HUES6 (cell line): ENCODE data around the gene STK25.

Source experiments
- H3K27ac ChIP-seq: 2 replicates; pipeline ENCODE4 v1.7.0; 2013; ENCODE audit warnings: low read depth, mild to moderate bottlenecking, low read length, inconsistent platforms
- H3K27me3 ChIP-seq: 2 replicates; pipeline ENCODE4 v1.6.1; 2013; ENCODE audit warnings: low read length; ENCODE audit not compliant: control insufficient read depth, insufficient read depth
- H3K36me3 ChIP-seq: 2 replicates; pipeline ENCODE4 v1.6.1; 2013; ENCODE audit warnings: low read length; ENCODE audit not compliant: control insufficient read depth, insufficient read depth
- H3K4me1 ChIP-seq: 2 replicates; pipeline ENCODE4 v1.6.1; 2013; ENCODE audit warnings: low read length; ENCODE audit not compliant: control insufficient read depth, insufficient read depth
- H3K4me3 ChIP-seq: 2 replicates; pipeline ENCODE4 v1.5.1; 2013; ENCODE audit warnings: low read depth, low read length
- H3K9ac ChIP-seq: one replicate; pipeline ENCODE4 v1.6.1; 2013; ENCODE audit warnings: mild to moderate bottlenecking, low read length
- H3K9me3 ChIP-seq: 2 replicates; pipeline ENCODE4 v1.6.1; 2013; ENCODE audit warnings: low read depth, low read length; ENCODE audit not compliant: control insufficient read depth, insufficient read depth

STK25 gene

GRCh38 chr2:241522477-241522876 lies 14.1 kb upstream of the STK25 start:
- Histone ChIP-seq H3K9ac (no peak overlapping the region), H3K4me1 (no peaks in the 10 kb centered on the region), H3K27ac (no peak overlapping the region), H3K9me3 (peaks cover 16% of the 10 kb centered on the region; the same call in 1 of the 2 replicates), H3K4me3 (no peak overlapping the region), H3K27me3 (no peaks in the 10 kb centered on the region), H3K36me3 (no peaks in the 10 kb centered on the region)

GRCh38 chr2:241519669-241520068 lies 11.3 kb upstream of the STK25 start:
- H3K27ac ChIP-seq = no peak overlapping the region
- no peaks in the 10 kb centered on the region for H3K27me3 ChIP-seq
- H3K9ac ChIP-seq = no peak overlapping the region
- peaks cover 4% of the 10 kb centered on the region; the same call in 1 of the 2 replicates for H3K9me3 ChIP-seq
- no peaks in the 10 kb centered on the region for H3K4me1 ChIP-seq
- H3K4me3 ChIP-seq = no peak overlapping the region
- H3K36me3 ChIP-seq = no peaks in the 10 kb centered on the region

GRCh38 chr2:241517297-241517696 lies 8.9 kb upstream of the STK25 start:
- Histone ChIP-seq H3K9ac (no peak overlapping the region), H3K27me3 (no peaks in the 10 kb centered on the region), H3K4me1 (no peaks in the 10 kb centered on the region), H3K9me3 (no peaks in the 10 kb centered on the region), H3K4me3 (no peak overlapping the region), H3K36me3 (no peaks in the 10 kb centered on the region), H3K27ac (no peak overlapping the region)

- H3K4me1 ChIP-seq = no peaks in the 10 kb centered on the region
- H3K27me3 ChIP-seq = no peaks in the 10 kb centered on the region
- H3K36me3 ChIP-seq = peaks cover 5% of the 10 kb centered on the region
- H3K9ac ChIP-seq = no peak overlapping the region
- H3K27ac ChIP-seq = no peak overlapping the region
- no peaks in the 10 kb centered on the region for H3K9me3 ChIP-seq
- H3K4me3 ChIP-seq = no peak overlapping the region
Observed at GRCh38 chr2:241516520-241516965, 8.2 kb upstream of the STK25 start.

- Histone ChIP-seq H3K9ac (no peak overlapping the region), H3K4me1 (no peaks in the 10 kb centered on the region), H3K27me3 (no peaks in the 10 kb centered on the region), H3K9me3 (no peaks in the 10 kb centered on the region), H3K36me3 (peaks cover 6% of the 10 kb centered on the region), H3K4me3 (no peak overlapping the region), H3K27ac (no peak overlapping the region)
Observed at GRCh38 chr2:241514986-241515737, 6.8 kb upstream of the STK25 start.

GRCh38 chr2:241514553-241514952 lies 6.2 kb upstream of the STK25 start:
- Histone ChIP-seq H3K9me3 (no peaks in the 10 kb centered on the region), H3K27ac (no peak overlapping the region), H3K36me3 (peaks cover 6% of the 10 kb centered on the region), H3K4me1 (peaks cover 1% of the 10 kb centered on the region), H3K27me3 (peaks cover under 1% of the 10 kb centered on the region), H3K4me3 (no peak overlapping the region), H3K9ac (no peak overlapping the region)

GRCh38 chr2:241511091-241511741 lies 2.8 kb upstream of the STK25 start:
- H3K9ac ChIP-seq = no peak overlapping the region
- H3K27ac ChIP-seq = no peak overlapping the region
- H3K9me3 ChIP-seq = no peaks in the 10 kb centered on the region
- peaks cover 7% of the 10 kb centered on the region for H3K27me3 ChIP-seq
- peaks cover 9% of the 10 kb centered on the region for H3K4me1 ChIP-seq
- no peak overlapping the region for H3K4me3 ChIP-seq
- peaks cover 6% of the 10 kb centered on the region for H3K36me3 ChIP-seq

- Histone ChIP-seq H3K4me1 (peaks cover 21% of the 10 kb centered on the region), H3K9ac (peak overlapping the region; percentile 80), H3K27me3 (peaks cover 7% of the 10 kb centered on the region), H3K9me3 (no peaks in the 10 kb centered on the region), H3K4me3 (peak overlapping the region; percentile 97), H3K27ac (peak overlapping the region; percentile 64; the same call in 1 of the 2 replicates), H3K36me3 (peaks cover 13% of the 10 kb centered on the region)
Observed at GRCh38 chr2:241509155-241509784, 886 bp upstream of the STK25 start.

GRCh38 chr2:241507430-241508239 lies 749 bp downstream of the STK25 start:
- Histone ChIP-seq H3K4me1 (peaks cover 21% of the 10 kb centered on the region), H3K9me3 (no peaks in the 10 kb centered on the region), H3K36me3 (peaks cover 21% of the 10 kb centered on the region), H3K27me3 (peaks cover 7% of the 10 kb centered on the region), H3K27ac (peak overlapping the region; percentile 79; the same call in 1 of the 2 replicates), H3K9ac (peak overlapping the region; percentile 90), H3K4me3 (peak overlapping the region; percentile 97)

- Histone ChIP-seq H3K9me3 (no peaks in the 10 kb centered on the region), H3K27ac (no peak overlapping the region), H3K4me3 (peak overlapping the region; percentile 97), H3K36me3 (peaks cover 19% of the 10 kb centered on the region), H3K27me3 (peaks cover 7% of the 10 kb centered on the region), H3K9ac (peak overlapping the region; percentile 90), H3K4me1 (peaks cover 21% of the 10 kb centered on the region)
Observed at GRCh38 chr2:241506793-241507429, 1.5 kb downstream of the STK25 start.
